ENCODE measurements around the gene CENPO. TPM values are rescaled to one million over a fixed set of nuclear protein-coding genes. Genes with fewer than 3 reads are reported as not detected.

Gene CENPO
- total RNA-seq, 2 experiments from 2014 or later: 3.4 to 3.5 TPM

- no peak overlapping the region for H3K27ac Mint-ChIP-seq
- TF ChIP-seq CTCF (IDR thresholded peaks at IDR 0.05): no peak
- no peak overlapping the region for H3K4me3 ChIP-seq (ENCODE audit: low read length)
- H3K9me3 ChIP-seq (ENCODE audit: control insufficient read depth in 1 of 2, insufficient read depth in 1 of 2, low read length in 2 of 2): no peaks in the 10 kb centered on the region
- H3K36me3 Mint-ChIP-seq (ENCODE audit: low read depth): peaks cover 25% of the 10 kb centered on the region
- intact Hi-C loops (cut with DNase I, micrococcal nuclease): no loop called here
- POLR2A ChIA-PET: no interaction called here
- no peaks in the 10 kb centered on the region for H3K27me3 Mint-ChIP-seq
- H3K4me1 ChIP-seq (ENCODE audit: insufficient read depth, low read length): no peaks in the 10 kb centered on the region
- no peak for ATAC-seq (ENCODE audit: poor library complexity)
- H3K36me3 ChIP-seq (ENCODE audit: insufficient read depth, low read length): peaks cover 38% of the 10 kb centered on the region
- H3K27ac ChIP-seq (ENCODE audit: low read depth in 1 of 2, low read length in 2 of 2): no peak overlapping the region
- no peaks in the 10 kb centered on the region for H3K27me3 ChIP-seq (ENCODE audit: control insufficient read depth in 1 of 2, insufficient read depth in 2 of 2, low read length in 2 of 2)
- DNase-seq: no peak
- no peaks in the 10 kb centered on the region for H3K4me1 Mint-ChIP-seq (ENCODE audit: low read depth)
- no peaks in the 10 kb centered on the region for H3K9me3 Mint-ChIP-seq
- H3K4me3 Mint-ChIP-seq: no peak overlapping the region
- CTCF ChIA-PET: interaction anchor here (0.7 to 1.2 kb wide), 2 partner anchors 10 to 524 kb away, joined by 3 read pairs; no protein-coding TSS in a partner anchor
These were observed 44.8 kb downstream of the CENPO start for GRCh38 chr2:24837996-24838513.

GRCh38 chr2:24838541-24838940 is 45.3 kb downstream of the CENPO start:
- Mint-ChIP-seq H3K27ac (no peak overlapping the region), H3K36me3 (ENCODE audit: low read depth) (peaks cover 21% of the 10 kb centered on the region), H3K4me1 (ENCODE audit: low read depth) (no peaks in the 10 kb centered on the region), H3K27me3 (no peaks in the 10 kb centered on the region), H3K4me3 (no peak overlapping the region), H3K9me3 (no peaks in the 10 kb centered on the region)
- Histone ChIP-seq H3K4me1 (ENCODE audit: insufficient read depth, low read length) (no peaks in the 10 kb centered on the region), H3K4me3 (ENCODE audit: low read length) (no peak overlapping the region), H3K27me3 (ENCODE audit: control insufficient read depth in 1 of 2, insufficient read depth in 2 of 2, low read length in 2 of 2) (no peaks in the 10 kb centered on the region), H3K27ac (ENCODE audit: low read depth in 1 of 2, low read length in 2 of 2) (no peak overlapping the region), H3K9me3 (ENCODE audit: control insufficient read depth in 1 of 2, insufficient read depth in 1 of 2, low read length in 2 of 2) (no peaks in the 10 kb centered on the region), H3K36me3 (ENCODE audit: insufficient read depth, low read length) (peaks cover 38% of the 10 kb centered on the region)
- DNase-seq (no peak), ATAC-seq (ENCODE audit: poor library complexity) (no peak)
- TF ChIP-seq CTCF (IDR thresholded peaks at IDR 0.05): no peak
- ChIA-PET CTCF (interaction anchor here (0.7 kb wide), 1 partner anchor 524 kb away, joined by 3 read pairs; no protein-coding TSS in a partner anchor), POLR2A (no interaction called here)
- intact Hi-C loops (cut with DNase I, micrococcal nuclease): no loop called here

GRCh38 chr2:24839729-24840128 is 46.5 kb downstream of the CENPO start:
- ATAC-seq (ENCODE audit: poor library complexity): no peak
- Mint-ChIP-seq H3K36me3 (ENCODE audit: low read depth) (peaks cover 19% of the 10 kb centered on the region), H3K4me3 (no peak overlapping the region), H3K9me3 (no peaks in the 10 kb centered on the region), H3K27ac (no peak overlapping the region), H3K4me1 (ENCODE audit: low read depth) (no peaks in the 10 kb centered on the region), H3K27me3 (no peaks in the 10 kb centered on the region)
- ChIA-PET CTCF (no interaction called here), POLR2A (no interaction called here)
- TF ChIP-seq CTCF (IDR thresholded peaks at IDR 0.05): no peak
- DNase-seq: no peak
- H3K4me1 ChIP-seq (ENCODE audit: insufficient read depth, low read length): no peaks in the 10 kb centered on the region
- no peak overlapping the region for H3K4me3 ChIP-seq (ENCODE audit: low read length)
- peaks cover 33% of the 10 kb centered on the region for H3K36me3 ChIP-seq (ENCODE audit: insufficient read depth, low read length)
- H3K27ac ChIP-seq (ENCODE audit: low read depth in 1 of 2, low read length in 2 of 2): no peak overlapping the region
- no peaks in the 10 kb centered on the region for H3K27me3 ChIP-seq (ENCODE audit: control insufficient read depth in 1 of 2, insufficient read depth in 2 of 2, low read length in 2 of 2)
- no peaks in the 10 kb centered on the region for H3K9me3 ChIP-seq (ENCODE audit: control insufficient read depth in 1 of 2, insufficient read depth in 1 of 2, low read length in 2 of 2)
- intact Hi-C loops (cut with DNase I, micrococcal nuclease): no loop called here

All from CD4-positive, alpha-beta T cell (primary cell).